GM20431 (cell line): Measurements from ENCODE around the gene WHRN.

Experiments
- in situ Hi-C: fragments of 300-500 bp; cut with MseI, MboI; formaldehyde crosslinking; loops from one replicate; pipeline ENCODE4 v1.15.0; 2020; ENCODE audit warnings: low sequenced_read_pairs; ENCODE audit not compliant: unreplicated experiment

WHRN gene

DNA sequence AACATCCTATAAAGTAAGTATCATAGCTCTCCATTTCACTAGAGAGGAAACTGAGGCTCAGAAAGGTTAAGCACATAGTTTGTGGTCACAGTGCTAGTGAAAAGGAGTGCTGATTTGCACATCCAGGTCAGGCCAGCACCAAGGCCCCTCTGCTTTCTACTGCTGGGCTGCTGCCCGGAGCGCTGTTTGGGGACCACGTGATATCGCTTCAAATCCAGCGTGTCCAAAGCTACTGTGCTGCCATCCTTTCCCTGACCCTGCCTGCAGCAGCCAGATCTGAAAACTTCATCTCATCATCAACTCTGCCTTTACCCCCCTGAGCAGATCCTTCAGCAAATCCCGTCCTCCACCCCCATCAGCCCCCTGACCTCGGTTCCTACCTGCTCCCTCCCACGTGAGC, 76.8 kb downstream of the WHRN start:
- in situ Hi-C loops: no loop called here

DNA sequence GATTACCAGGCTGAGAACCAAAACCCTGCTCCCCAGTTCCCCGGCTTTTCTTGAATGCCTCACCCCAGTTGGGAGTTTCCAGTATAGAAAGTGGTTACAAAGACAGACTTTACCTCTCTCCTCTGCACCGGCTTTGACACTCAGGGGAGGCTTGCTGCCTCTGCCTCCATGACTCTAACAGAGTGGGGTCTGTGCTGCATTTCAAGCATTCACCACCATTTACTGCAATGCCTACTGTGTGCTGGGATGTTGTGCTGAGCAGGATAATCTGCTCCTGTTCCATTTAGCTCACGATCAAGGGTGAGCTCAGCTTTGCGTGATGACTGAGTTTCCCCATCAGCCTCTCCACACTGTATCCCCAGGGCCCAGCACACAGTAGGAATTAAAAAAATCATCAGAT, 77.6 kb downstream of the WHRN start:
- in situ Hi-C loops: no loop called here

DNA sequence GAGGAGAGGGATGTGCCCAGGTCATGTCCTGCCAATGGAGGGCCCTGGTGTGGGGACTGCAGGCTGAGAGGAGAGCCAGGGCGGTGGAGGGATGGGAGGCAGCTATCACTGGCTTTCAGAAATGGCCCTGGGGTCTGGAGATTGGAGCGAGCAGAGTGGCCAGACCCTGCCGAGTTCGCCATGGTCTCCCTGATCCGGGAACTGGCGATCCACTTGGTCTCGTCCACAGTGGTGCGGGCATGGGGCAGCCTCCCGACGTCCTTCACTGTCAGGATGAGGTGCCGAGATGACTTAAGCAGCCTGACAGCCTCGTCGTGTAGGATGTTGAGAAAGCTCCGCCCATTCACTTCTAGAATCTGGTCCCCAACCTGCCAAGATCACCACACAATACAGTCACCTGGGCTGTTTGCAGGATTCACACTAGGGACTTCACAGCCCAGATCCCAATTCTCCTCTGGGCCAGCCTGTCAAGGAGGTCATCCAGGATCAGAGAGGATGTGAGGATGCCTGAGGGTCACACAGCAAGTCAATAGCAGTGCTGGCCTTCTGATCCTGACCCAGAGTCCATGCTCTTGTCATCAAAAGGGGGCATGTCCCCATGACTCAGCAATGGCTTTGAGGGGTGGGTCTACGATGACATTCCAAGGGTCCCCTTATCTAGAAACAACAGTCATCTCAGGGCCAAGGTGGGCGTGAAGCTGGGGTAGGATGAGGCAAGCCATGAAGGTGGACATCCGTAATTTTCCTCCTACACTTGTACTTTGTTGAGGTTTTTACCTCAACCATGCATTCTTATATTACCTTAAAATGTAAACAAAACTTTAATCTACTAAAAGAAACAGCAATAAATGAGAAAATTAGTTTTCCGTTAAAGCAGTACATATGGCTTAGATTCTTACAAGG, 79.0 kb downstream of the WHRN start:
- in situ Hi-C loops: no loop called here

DNA sequence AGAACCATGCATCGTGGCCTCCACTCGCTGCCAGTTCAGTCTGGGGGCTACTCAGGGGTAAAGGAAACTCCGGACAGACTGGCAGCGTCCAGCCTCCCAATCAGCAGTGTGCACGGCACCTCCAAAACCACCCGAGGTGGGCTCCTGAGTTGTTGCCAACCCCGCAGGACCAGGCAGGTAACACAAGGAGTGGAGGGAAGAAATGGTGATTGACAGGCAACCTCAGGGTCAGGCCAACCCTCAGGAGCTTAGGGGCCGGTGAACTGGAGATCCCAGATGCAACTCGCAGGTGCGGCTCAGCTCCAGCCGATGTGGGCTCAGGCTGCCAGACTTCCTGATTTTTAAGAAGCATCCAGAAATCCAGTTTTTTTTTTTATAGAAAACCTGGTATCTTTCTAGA, 80.1 kb downstream of the WHRN start:
- in situ Hi-C loops: no loop called here

DNA sequence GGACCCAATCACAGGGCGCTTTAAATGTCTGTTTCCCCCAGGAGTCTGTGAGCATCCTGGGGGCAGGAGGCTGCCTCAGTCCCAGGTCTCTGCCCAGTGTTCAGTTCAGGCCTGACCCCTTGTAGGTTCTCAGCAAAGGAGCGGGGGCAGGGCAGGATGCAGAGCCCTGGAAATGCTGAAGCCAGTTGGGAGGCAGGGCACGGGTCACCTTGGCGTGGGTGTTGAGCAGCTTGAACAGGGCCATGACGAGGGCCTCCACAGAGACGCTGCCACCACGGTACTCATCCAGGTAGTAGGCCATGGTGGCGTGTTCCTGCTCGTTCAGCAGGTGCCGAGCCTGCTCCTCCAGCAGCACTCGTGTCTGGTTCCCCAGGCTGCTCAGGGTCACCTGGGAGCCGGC, 81.1 kb downstream of the WHRN start:
- in situ Hi-C loops: loop anchor here (25.0 kb wide), 1 partner anchor 588 kb away; no protein-coding TSS in a partner anchor

DNA sequence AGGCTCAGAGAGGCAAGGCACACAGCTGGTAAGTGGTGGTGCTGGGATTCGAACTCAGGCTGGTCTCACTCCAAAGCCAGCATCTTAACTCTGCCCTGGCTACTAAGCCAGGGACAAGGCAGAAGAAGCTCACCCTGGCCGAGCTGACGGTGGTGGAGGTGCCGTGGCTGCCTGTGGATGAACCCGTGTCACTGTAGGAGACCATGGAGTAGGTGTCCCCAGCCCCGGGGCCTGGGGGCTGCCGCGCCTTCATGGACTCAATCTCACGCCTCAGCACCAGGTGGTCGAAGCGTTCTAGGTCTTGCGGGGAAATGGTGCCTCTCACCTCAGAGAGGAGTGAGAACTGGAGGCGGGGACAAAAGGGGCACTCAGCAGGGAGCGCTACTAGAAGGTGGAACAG, 82.1 kb downstream of the WHRN start:
- in situ Hi-C loops: loop anchor here (25.0 kb wide), 1 partner anchor 589 kb away; no protein-coding TSS in a partner anchor

DNA sequence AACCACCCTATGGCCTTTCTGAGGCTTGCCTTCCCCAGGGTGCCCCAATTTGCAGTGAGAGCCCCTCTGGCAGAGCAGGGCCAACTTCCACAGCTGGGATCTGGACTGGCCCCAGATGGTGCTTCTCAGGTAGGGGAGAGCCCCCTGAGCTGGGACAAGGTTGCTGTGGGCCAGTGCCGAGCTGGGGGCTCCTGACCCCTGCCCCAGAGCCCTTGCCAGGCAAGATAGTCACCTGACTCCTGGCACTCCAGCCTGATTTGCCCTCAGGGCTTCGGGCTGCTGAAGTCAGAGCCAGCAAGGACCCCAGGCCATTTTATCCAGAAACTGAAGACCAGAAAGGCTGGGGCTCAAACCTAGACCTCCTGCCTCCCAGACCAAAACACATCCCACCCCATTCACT, 84.1 kb downstream of the WHRN start:
- in situ Hi-C loops: loop anchor here (25.0 kb wide), 1 partner anchor 591 kb away; no protein-coding TSS in a partner anchor

DNA sequence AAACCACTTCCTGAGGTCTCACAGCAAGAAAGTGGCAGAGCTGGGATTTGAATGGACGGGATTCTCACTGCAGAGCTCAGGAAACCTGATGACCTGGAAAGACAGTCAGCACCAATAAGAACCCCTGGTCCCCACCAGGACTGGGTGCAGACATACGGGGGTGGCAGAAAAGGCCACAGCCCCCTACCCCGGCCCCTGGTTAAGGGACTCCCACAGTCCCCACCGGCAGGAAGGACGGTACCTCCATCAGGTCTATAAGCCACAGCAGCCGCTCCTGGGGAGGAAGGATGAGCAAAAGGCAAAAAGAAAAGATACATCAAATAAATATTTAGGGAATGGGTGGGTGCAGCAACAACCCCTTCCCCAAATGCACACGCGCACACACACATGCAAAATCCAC, 85.5 kb downstream of the WHRN start:
- in situ Hi-C loops: loop anchor here (25.0 kb wide), 1 partner anchor 593 kb away; no protein-coding TSS in a partner anchor

DNA sequence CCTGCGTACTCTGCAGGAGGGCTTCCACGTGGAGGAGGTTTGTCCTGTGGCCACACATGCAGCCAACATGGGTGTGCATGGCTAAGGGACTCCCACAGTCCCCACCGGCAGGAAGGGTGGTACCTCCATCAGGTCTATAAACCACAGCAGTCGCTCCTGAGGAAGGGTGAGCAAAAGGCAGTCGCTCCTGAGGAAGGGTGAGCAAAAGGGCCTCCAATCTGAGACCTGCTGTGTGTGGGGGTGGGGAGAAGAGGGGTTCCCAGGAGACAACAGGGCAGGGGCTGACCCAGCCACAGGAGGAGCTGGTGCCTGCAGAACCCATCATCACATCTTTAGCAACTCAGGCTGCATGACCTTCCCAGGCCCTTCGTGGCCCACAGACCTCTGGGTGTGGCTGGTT, 87.2 kb downstream of the WHRN start:
- in situ Hi-C loops: loop anchor here (25.0 kb wide), 1 partner anchor 594 kb away; no protein-coding TSS in a partner anchor

DNA sequence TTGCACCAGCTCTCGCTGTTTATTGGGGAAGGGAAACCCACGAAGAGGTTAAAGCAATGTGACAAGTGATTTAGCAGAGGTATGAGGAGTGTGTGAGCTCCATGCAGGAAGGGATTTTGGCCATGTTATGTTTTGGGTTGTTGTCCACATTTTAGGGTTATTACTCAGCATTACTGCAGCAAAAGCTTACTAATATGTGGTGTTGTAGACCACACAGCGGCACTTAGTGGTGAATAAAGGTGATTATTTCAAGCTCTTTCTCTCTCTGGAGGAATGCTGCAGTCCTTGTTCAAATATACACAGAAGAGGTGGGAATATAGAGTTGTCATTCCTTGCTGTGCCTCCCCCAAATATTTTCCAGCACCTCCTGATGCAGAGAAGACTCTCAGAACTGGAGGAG, 87.8 kb downstream of the WHRN start:
- in situ Hi-C loops: loop anchor here (25.0 kb wide), 1 partner anchor 595 kb away; no protein-coding TSS in a partner anchor

DNA sequence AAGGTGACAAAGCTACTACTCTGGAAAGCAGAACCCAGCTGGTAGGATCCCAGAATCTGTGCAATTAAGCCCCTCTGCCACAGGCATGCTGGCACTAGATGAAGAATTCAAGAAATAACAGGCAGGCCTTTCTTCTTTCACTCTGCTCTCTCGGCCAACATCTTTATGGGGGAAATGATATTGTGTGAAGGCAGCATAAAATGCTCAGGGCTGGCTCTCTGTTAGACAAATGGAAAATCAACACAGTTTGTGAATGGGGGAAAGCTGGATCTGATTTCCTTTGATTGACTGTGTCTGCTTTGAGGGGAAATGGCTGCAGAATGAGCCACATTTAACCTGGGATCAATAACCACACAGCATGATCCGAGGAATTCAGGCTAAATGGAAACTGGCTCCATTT, 88.4 kb downstream of the WHRN start:
- in situ Hi-C loops: loop anchor here (25.0 kb wide), 1 partner anchor 595 kb away; no protein-coding TSS in a partner anchor

DNA sequence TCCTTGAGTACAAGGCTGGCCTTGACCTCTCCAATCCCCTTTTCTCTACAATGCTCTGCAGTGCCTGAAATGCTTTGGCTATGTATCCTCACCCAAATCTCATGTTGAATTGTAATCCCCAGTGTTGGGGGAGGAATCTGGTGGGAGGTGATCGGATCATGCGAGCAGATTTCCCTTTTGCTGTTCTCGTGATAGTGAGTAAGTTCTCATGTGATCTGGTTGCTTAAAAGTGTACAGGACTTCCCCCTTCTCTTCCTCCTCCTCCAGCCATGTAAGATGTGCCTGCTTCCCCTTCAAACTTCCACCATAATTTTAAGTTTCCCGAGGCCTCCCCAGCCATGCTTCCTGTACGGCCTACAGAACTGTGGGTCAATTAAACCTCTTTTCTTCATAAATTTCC, 89.0 kb downstream of the WHRN start:
- in situ Hi-C loops: loop anchor here (25.0 kb wide), 1 partner anchor 596 kb away; no protein-coding TSS in a partner anchor

DNA sequence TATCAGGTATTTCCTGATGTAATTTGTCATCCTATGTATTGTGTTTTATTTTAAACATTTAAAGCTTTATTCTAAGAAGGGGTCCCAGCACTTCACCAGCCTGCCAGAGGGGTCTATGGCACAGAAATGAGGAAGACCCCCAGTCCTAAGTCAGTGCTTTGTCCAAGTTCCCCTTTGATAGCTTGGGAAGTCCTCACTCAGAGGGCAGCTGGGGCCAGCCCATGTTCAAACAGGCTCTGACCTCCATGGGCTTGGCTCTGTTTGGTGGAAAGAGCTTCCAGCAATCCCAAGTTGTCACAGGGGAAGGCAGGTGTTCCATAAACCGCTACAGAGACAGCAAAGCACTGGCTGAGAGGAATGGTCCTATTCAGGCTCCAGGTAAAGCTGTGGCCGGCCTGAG, 90.9 kb downstream of the WHRN start:
- in situ Hi-C loops: loop anchor here (25.0 kb wide), 1 partner anchor 598 kb away; no protein-coding TSS in a partner anchor

DNA sequence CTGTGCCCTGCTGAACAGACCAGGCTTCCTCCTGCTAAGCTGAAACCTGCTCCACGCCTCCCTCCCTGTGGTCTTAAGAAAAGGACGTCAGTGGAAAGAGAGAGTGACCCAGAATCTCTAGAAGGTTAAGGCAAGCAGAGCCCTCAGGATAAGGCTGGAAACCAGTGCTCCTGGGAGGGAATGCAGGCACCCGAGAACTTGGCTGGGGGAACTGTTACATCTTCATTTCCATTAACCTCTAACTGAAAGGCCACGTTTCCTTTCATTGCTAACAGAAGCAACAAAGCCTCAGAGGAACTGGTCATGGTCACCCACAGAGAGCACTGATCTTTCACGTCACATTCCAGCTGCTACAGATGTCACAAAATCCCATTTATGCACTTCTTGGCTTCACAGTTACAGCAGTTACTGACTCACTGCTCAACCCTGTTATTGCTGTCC, 91.4 kb downstream of the WHRN start:
- in situ Hi-C loops: loop anchor here (25.0 kb wide), 1 partner anchor 598 kb away; no protein-coding TSS in a partner anchor

DNA sequence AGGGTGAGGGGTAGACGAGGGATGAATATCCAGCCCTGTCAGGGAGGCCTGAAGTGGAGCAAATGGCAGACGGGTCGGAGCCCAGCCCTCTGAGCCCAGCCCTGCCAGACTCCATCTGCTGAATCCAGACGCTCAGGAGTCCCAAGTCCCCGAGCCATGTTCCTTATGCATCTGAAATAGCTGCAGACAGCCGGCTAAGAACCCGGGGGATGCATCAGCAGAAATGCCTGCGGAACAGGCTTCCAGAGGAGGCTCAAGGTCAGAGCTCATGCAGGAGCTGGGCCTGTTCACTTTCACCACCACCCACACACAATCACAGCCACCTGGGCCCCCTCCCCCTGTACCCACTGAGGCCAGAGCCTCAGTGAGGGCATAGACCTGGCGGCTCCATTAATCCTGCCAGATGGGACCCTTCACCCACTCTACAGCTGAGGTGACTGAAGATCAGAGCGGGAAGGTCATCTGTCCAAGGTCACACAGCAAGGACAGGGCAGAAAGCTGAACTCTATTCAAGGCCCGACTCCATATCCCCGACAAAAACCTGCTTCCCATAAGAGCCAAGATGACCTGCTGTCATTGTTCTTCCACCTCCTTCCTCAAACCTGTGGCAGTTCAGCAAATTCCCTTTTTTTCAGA, 93.1 kb downstream of the WHRN start:
- in situ Hi-C loops: loop anchor here (25.0 kb wide), 1 partner anchor 600 kb away; no protein-coding TSS in a partner anchor

DNA sequence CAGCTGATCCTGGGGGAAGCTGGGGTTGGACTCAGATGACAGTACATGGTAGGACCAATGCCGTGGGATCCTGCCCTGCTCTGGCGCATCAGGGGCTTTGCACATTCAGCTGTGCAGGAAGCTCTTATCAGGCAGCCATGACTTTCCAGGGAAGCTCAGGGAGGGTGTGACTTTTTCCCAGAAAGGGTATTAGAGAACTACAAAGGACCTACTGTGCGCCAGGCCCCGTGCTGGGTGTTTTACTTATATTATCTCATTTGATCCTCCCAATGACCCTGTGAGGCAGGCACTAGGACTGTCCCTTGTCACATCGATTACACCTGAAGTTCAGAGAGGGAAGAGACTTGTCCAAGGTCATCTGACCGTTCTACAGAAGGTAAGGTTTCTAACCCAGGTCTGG, 93.8 kb downstream of the WHRN start:
- in situ Hi-C loops: loop anchor here (25.0 kb wide), 1 partner anchor 601 kb away; no protein-coding TSS in a partner anchor

DNA sequence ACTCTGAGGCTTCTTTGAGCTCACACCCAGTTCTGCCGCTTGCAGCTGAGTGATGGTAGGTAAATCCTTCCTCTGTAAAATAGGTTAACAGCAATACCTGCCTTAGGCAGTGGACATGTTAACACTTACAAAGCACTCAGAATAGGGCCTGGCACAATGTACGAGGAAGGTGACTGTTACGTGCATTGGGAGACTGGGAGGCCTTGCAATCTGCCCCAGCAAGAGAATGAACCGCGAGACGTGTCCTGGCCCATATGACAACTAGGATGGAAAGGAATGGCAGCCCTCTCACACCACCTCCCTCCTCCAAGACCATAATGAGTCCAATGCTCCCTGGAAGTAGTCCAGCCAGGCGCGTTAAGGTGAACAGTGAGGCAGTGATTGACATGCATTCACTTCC, 94.4 kb downstream of the WHRN start:
- in situ Hi-C loops: loop anchor here (25.0 kb wide), 1 partner anchor 601 kb away; no protein-coding TSS in a partner anchor

DNA sequence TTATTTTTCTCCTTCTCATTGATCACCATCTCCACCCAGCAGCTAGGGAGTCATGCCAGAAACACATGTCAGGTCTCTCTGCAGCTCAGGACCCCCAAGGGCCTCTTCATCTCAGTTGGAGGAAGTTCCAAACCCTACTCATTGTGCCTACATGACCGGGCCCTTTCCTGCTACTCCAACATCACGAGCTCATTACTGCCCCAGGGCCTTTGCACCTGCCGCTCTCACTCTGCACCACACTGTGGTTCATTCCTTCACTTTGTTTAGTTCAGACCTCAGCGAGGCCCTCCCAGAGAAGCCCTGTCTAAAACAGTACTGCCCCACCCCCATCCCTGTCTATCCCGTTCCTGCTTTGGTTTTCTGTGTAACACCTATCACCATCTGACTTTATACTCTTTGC, 95.4 kb downstream of the WHRN start:
- in situ Hi-C loops: loop anchor here (10.0 to 25.0 kb wide), 2 partner anchors 245 to 602 kb away; partner anchors contain the start of gene TEX53

DNA sequence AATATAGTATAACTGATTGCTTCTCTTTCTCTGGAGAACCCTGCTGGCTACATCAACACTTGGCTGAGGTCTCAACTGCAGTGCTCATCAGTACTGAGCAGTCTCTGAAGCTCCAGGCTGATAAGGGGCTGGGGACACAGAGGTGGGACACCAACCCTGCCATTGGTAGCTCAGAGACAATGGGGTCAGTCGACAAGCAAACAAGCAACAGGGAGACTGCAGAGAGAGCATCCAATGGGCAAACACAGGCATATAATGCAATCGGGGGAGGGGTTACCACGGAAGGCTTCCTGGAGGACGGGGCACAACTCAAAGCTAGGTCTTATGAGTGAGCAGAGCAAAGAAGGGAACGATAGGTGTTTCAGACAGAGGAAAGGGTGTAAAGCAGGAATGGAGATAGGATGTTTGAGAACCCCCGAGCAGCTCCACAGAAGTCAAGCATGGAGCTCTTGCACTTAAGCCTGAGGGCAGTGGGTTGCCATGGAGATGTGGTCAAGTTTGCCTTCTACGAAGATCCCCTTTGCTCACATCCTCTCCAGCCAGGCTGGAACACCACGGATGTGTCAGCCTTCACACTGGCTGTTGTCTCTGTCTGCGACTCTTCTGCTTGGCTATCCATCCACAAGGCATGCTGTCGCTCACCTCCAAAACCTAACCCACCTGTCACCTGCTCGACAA, 96.0 kb downstream of the WHRN start:
- in situ Hi-C loops: loop anchor here (10.0 to 25.0 kb wide), 2 partner anchors 246 to 603 kb away; partner anchors contain the start of gene TEX53

DNA sequence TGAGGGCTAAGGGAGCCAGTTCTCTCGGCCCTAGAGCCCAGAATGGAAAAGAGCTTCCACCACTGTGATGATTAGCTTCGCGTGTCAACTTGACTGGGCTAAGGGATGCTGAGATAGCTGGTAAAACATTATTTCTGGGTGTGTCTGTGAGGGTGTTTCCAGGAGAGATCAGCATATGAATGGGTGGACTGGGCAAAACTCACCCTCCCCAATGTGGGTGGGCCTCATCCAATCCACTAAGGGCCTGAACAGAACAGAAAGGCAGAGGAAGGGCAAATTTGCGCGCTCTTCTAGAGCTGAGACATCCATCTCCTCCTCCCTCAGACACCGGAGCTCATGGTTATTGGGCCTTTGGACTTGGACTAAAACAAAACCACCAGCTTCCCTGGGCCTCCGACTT, 96.6 kb downstream of the WHRN start:
- in situ Hi-C loops: loop anchor here (10.0 to 25.0 kb wide), 2 partner anchors 246 to 604 kb away; partner anchors contain the start of gene TEX53
